Measurements from ENCODE around the gene MAP4K4. TPM values are rescaled to one million over a fixed set of nuclear protein-coding genes. Genes with fewer than 3 reads are reported as not detected.
"Not testable (repeated sequence)": the region's sequence is repeated elsewhere in the genome, so short reads cannot be mapped to it uniquely, and the experiment has no call there.

Gene MAP4K4
- total and polyA plus RNA-seq, 8 donors = 9.6 to 71.6 (median 23.8) TPM

DNA sequence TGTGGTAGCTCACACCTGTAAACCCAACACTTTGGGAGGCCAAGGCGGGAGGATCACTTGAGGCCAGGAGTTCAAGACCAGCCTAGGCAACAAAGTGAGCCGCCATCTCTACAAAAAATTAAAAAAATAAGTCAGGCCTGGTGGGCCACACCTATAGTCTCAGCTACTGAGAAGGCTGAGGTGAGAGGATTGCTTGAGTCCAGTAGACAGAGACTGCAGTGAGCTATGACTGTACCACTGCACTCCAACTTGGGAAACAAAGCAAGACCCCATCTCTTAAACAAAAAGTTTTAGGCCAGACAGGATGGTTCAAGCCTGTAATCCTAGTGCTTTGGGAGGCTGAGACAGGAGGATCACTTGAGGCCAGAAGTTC, 224.4 kb downstream of the MAP4K4 start:
- H3K4me1 ChIP-seq = no peaks in the 10 kb centered on the region
- DNase-seq = no peak
- no peaks in the 10 kb centered on the region for H3K27me3 ChIP-seq
- TF ChIP-seq EP300 (IDR thresholded peaks at IDR 0.05) (no peak), POLR2A (IDR thresholded peaks at IDR 0.05) (no peak), POLR2AphosphoS5 (IDR thresholded peaks at IDR 0.05) (no peak)
- TF ChIP-seq, protein P1, sequence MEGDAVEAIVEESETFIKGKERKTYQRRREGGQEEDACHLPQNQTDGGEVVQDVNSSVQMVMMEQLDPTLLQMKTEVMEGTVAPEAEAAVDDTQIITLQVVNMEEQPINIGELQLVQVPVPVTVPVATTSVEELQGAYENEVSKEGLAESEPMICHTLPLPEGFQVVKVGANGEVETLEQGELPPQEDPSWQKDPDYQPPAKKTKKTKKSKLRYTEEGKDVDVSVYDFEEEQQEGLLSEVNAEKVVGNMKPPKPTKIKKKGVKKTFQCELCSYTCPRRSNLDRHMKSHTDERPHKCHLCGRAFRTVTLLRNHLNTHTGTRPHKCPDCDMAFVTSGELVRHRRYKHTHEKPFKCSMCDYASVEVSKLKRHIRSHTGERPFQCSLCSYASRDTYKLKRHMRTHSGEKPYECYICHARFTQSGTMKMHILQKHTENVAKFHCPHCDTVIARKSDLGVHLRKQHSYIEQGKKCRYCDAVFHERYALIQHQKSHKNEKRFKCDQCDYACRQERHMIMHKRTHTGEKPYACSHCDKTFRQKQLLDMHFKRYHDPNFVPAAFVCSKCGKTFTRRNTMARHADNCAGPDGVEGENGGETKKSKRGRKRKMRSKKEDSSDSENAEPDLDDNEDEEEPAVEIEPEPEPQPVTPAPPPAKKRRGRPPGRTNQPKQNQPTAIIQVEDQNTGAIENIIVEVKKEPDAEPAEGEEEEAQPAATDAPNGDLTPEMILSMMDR (IDR thresholded peaks at IDR 0.05) = no peak
- no peak overlapping the region for H3K4me3 ChIP-seq
- peaks cover 6 to 28% (median 28%) of the 10 kb centered on the region in 4 donors for H3K9me3 ChIP-seq
- WGBS, 5 donors = 83 to 96% (median 93%) methylated on average over 2 of the region's 2 CpGs
- intact Hi-C loops (cut with DNase I; ENCODE audit: low total_unique reads) = no loop called here
- H3K27ac ChIP-seq = peak overlapping the region in 2 of 5 donors; percentile 63 to 65
- H3K36me3 ChIP-seq = no peaks in the 10 kb centered on the region

DNA sequence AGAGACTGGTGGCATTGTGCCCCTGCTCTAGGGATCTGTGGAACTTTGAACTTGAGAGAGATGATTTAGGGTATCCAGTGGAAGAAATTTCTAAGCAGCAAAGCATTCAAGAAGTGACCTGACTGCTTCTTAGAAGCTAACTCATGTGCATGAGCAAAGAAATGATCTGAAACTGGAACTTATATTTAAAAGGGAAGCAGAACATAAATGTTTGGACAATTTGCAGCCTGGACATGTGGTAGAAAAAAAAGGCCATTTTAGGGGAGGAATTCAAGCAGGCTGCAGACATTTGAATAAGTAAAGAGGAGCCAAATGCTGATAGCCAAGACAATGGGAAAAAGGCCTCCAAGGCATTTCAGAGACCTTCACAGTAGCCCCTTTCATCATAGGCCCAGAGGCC, 226.8 kb downstream of the MAP4K4 start:
- peaks cover 14 to 40% (median 37%) of the 10 kb centered on the region in 4 donors for H3K9me3 ChIP-seq
- H3K36me3 ChIP-seq; H3K27ac ChIP-seq; intact Hi-C loops (cut with DNase I; ENCODE audit: low total_unique reads); DNase-seq; H3K4me3 ChIP-seq; H3K27me3 ChIP-seq; H3K4me1 ChIP-seq: not testable (repeated sequence)

DNA sequence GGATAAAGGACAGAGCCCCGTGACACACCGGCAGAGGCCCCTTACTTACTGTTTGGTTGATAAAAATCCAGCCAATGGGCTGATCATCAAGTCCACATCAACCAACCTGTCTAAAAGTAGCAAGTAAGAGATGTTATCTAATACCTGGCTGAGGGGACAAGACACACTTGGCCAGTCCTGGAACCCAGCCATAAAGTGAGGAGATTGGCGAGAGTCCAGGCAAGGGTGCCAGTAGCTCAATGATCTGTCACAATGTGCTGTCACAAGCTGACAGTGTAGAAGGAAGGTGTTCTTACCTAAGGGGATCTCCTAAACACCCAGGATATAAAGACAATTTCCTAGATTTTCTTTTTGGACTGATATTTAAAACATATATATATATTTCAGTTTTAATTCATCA, 232.5 kb downstream of the MAP4K4 start:
- no peak for DNase-seq
- Histone ChIP-seq H3K9me3 (peaks cover 8 to 23% (median 18%) of the 10 kb centered on the region in 4 donors), H3K4me3 (no peak overlapping the region), H3K36me3 (no peaks in the 10 kb centered on the region), H3K4me1 (no peaks in the 10 kb centered on the region), H3K27ac (no peak overlapping the region), H3K27me3 (no peaks in the 10 kb centered on the region)
- 86 to 97% (median 92%) methylated on average over 3 of the region's 3 CpGs for WGBS, 5 donors
- intact Hi-C loops (cut with DNase I; ENCODE audit: low total_unique reads) = no loop called here
- TF ChIP-seq POLR2A (IDR thresholded peaks at IDR 0.05) = no peak
- TF ChIP-seq, protein P1 (IDR thresholded peaks at IDR 0.05) = no peak
- TF ChIP-seq EP300 (IDR thresholded peaks at IDR 0.05) = no peak
- TF ChIP-seq POLR2AphosphoS5 (IDR thresholded peaks at IDR 0.05) = no peak

- WGBS, 5 donors = 84 to 87% (median 85%) methylated on average over 4 of the region's 4 CpGs
- H3K4me3 ChIP-seq = no peak overlapping the region
- TF ChIP-seq POLR2AphosphoS5 (IDR thresholded peaks at IDR 0.05) (no peak), EP300 (IDR thresholded peaks at IDR 0.05) (no peak), POLR2A (IDR thresholded peaks at IDR 0.05) (no peak)
- TF ChIP-seq, protein P1 (IDR thresholded peaks at IDR 0.05) = no peak
- no peaks in the 10 kb centered on the region for H3K4me1 ChIP-seq
- intact Hi-C loops (cut with DNase I; ENCODE audit: low total_unique reads) = no loop called here
- H3K27ac ChIP-seq = no peak overlapping the region
- no peaks in the 10 kb centered on the region for H3K27me3 ChIP-seq
- DNase-seq = no peak
- peaks cover 8 to 15% (median 12%) of the 10 kb centered on the region in 4 donors for H3K9me3 ChIP-seq
- no peaks in the 10 kb centered on the region for H3K36me3 ChIP-seq
Measured at GRCh38 chr2:101930847-101931246, 233.3 kb downstream of the MAP4K4 start.

GRCh38 chr2:101931402-101931801, 233.9 kb downstream of the MAP4K4 start:
- Histone ChIP-seq H3K27ac (no peak overlapping the region), H3K4me1 (no peaks in the 10 kb centered on the region), H3K36me3 (no peaks in the 10 kb centered on the region), H3K9me3 (peaks cover 8 to 14% (median 12%) of the 10 kb centered on the region in 4 donors), H3K27me3 (no peaks in the 10 kb centered on the region), H3K4me3 (no peak overlapping the region)
- intact Hi-C loops (cut with DNase I; ENCODE audit: low total_unique reads) = no loop called here
- WGBS, 5 donors = 65 to 70% (median 68%) methylated on average over 3 of the region's 3 CpGs
- no peak for TF ChIP-seq EP300 (IDR thresholded peaks at IDR 0.05)
- no peak for TF ChIP-seq POLR2A (IDR thresholded peaks at IDR 0.05)
- TF ChIP-seq, protein P1 (IDR thresholded peaks at IDR 0.05) = no peak
- TF ChIP-seq POLR2AphosphoS5 (IDR thresholded peaks at IDR 0.05) = no peak
- DNase-seq = no peak

DNA sequence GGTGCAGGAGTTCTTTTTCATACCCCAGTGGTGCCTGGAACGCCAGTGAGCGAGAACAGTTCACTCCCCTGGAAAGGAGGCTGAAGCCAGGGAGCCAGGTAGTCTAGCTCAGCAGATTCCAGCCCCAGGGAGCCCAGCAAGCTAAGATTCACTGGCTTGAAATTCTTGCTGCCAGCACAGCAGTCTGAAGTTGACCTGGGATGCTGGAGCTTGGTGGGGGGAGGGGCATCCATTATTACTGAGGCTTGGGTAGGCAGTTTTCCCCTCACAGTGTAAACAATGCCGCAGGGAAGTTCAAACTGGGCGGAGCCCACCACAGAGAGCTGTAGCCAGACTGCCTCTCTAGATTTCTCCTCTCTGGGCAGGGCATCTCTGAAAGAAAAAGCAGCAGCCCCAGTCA, 238.3 kb downstream of the MAP4K4 start:
- peak in 1 of 2 donors; percentile 26 for DNase-seq
- H3K4me1 ChIP-seq; H3K4me3 ChIP-seq; intact Hi-C loops (cut with DNase I; ENCODE audit: low total_unique reads); H3K36me3 ChIP-seq; H3K27me3 ChIP-seq; H3K9me3 ChIP-seq; H3K27ac ChIP-seq: not testable (repeated sequence)
- WGBS, 5 donors = 54 to 100% (median 68%) methylated on average over 2 to 4 of the region's 4 CpGs

Measured in stomach (tissue), 9 donors.